ENCODE measurements around the gene F2.
A peak's percentile ranks its signal among the peaks of the same experiment; 100 is the strongest.
"Not testable (repeated sequence)": the region's sequence is repeated elsewhere in the genome, so short reads cannot be mapped to it uniquely, and the experiment has no call there.

F2 gene

DNA sequence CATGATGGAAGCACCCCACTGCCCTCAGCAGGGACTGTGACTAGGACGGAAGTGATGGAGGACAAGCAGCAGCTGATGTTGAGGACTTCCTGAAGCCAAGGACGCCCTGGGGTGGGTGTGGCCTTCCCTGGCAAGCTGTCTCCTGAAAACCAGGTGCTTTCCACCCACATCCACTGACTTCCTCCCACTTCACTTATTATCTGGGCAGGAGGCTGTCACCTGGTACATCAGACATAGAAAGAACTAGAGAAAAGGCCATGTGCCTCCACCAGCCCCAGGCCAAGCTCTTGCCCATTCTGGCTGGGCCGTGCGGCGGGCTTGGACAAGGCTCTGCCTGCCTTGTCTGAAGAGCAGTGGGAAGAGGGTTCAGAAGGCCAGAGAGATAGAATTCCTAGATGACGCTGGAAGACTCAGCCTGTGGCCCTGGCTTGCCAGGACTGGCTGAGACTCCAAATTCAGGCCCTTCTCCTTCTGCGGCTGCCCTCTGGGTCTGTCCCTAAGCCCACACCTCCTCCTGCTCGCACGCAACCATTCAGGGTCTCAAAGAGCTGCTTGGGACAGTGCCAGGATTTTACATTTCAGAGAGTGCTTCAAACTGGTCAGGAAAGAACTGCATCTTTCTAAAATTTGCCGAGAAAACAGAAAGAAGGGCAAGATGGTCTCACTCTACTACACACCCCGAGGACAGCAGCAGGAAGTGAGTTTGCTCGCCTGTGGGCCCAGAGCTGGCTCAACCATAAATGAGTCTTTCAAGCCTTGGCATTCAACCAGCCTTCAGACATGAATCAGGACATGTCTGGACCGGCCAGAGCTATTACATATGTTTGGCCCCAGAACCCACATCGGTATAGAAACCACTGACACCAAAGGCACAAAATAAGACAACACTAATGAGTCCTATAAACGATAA is 31.9 kb upstream of the F2 start:
- peak; percentile 63 for DNase-seq (ENCODE audit: low spot score)

- DNase-seq (ENCODE audit: low spot score), result no peak
These were observed 28.3 kb upstream of the F2 start for GRCh38 chr11:46690702-46691101.

- no peak for DNase-seq (ENCODE audit: low spot score)
These were observed 26.6 kb upstream of the F2 start for GRCh38 chr11:46692450-46692849.

DNA sequence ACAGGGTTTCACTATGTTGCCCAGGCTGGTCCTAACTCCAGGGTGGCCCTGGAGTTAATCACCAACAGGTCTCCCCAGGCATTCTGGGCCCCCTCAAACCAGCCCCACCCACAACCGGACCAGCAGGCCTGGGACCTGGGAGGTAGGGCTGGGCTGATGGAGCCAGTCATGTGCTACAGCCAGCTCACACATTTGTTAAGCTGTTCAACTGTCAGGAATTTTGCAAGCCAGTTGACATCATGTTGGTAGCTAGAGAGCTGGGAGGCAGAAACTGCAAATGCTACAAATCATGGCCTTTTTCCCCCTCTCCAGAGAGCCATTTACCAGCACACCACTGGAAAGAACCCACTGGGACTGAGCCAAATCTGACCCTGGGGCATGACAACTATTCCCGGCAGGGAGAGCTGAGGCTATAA is 25.4 kb upstream of the F2 start:
- no peak for DNase-seq (ENCODE audit: low spot score)

DNA sequence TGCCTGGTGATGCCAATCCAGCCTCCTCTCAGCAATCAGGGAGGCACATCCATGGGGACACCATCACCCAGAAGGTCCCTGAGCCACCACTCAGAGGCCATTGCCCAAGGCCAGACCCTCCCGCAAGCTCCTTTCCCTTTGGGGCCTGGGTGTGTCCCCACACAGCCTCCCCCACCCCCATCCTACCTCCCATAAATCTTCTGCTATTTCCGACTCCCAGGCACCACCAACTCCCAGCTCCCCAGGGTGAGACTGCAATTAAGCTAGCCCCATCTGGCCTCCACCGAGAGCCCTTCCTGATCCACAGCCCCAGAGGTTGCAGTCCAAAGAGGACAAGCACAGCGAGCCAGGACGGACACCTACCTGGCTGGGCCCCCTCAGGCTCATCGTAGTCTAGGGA is 24.9 kb upstream of the F2 start:
- DNase-seq (ENCODE audit: low spot score), result no peak

GRCh38 chr11:46694607-46695006 is 24.4 kb upstream of the F2 start:
- DNase-seq (ENCODE audit: low spot score), result no peak

- no peak for DNase-seq (ENCODE audit: low spot score)
These were observed 23.4 kb upstream of the F2 start for GRCh38 chr11:46695345-46696211.

GRCh38 chr11:46696212-46696558 is 22.8 kb upstream of the F2 start:
- DNase-seq (ENCODE audit: low spot score), result peak; percentile 98

DNA sequence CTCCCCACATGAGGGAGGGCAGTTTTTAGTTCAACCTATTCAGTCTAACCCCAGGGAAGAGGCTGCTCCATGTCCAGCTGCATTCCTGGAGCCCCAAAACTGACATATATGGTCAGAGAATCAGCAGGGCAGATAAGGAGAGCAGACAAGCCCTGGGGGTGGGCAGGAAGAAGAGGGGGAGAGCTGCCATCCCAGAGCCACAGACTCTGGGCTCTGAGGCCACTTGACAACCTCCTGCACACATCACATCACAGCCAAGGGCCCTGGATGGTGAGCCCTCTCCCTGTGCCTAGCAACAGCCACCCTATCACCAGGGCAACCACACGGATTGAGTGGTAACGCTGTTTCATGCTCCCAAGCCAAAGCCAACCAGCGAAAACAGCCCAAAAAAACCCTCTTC is 21.7 kb upstream of the F2 start:
- DNase-seq (ENCODE audit: low spot score), result peak; percentile 92

- no peak for DNase-seq (ENCODE audit: low spot score)
These were observed 21.3 kb upstream of the F2 start for GRCh38 chr11:46697723-46698122.

DNA sequence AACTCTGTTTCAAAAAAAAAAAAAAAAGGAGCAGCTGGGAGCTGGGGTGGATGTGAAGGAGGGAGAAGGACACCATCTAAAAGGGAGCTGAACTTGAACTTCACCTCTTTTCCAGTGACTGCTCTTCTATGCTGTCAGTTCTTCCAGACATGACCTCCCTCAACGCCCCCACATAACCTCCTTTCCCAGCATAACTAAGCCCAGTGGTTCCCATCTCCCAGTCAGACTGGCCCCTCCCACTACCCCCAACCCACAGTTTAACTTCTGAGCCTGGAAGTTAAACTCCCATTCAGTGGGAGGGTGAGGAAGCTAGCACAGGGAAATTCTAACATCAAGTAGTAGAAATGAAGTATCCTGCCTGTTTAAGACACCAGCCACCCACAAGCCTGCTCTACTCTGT is 20.4 kb upstream of the F2 start:
- no peak for DNase-seq (ENCODE audit: low spot score)

GRCh38 chr11:46700241-46701077 is 18.6 kb upstream of the F2 start, which contains the start of the genes ARHGAP1 and ZNF408:
Gene ARHGAP1 (minus strand): TSS chr11:46700619. CDS start chr11:46696107, 4,512 bp downstream.
Gene ZNF408 (plus strand): TSS chr11:46701031. CDS start chr11:46701048, 17 bp downstream.
- peak; percentile 99 for DNase-seq (ENCODE audit: low spot score)

GRCh38 chr11:46701078-46701654 is 17.8 kb upstream of the F2 start:
- DNase-seq (ENCODE audit: low spot score), result no peak

DNA sequence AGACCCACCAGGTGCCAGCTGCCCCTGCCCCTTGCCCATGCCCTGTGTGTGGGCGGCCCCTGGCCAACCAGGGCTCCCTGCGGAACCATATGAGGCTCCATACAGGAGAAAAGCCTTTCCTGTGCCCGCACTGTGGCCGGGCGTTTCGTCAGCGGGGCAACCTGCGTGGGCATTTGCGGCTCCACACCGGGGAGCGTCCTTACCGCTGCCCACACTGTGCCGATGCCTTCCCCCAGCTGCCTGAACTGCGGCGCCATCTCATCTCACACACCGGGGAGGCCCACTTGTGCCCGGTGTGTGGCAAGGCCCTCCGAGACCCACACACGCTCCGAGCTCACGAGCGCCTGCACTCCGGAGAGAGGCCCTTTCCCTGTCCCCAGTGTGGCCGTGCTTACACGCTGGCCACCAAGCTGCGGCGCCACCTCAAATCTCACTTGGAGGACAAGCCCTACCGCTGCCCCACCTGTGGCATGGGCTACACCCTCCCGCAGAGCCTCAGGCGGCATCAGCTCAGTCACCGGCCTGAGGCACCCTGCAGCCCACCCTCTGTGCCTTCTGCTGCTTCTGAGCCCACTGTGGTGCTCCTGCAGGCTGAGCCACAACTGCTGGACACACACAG is 13.8 kb upstream of the F2 start:
- DNase-seq (ENCODE audit: low spot score), result no peak

- no peak for DNase-seq (ENCODE audit: low spot score)
These were observed 12.1 kb upstream of the F2 start for GRCh38 chr11:46706886-46707285.

GRCh38 chr11:46709351-46709750 is 9.7 kb upstream of the F2 start:
- DNase-seq (ENCODE audit: low spot score), result not testable (repeated sequence)

DNA sequence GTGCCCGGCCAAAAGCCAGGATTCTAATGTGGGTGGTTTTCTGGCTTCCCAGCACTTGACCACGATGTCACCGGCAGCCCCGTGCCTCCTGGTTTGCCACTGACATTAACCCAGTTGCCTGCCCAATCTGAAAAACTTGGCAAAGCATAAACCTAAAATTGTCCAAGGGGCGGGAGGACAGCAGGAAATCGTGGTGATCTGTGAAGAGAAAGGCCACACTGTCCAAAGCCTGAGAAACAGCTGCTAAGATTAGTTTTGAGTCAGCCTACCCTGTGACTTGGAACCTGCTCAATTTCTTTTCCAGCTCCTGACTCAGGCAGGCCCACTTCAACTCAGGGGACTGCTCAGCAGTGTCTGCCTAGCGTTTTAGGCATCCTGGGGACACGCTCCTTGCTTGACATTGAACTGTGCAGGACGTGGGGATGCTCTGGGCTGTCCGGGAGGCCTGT is 8.2 kb upstream of the F2 start:
- no peak for DNase-seq (ENCODE audit: low spot score)

DNA sequence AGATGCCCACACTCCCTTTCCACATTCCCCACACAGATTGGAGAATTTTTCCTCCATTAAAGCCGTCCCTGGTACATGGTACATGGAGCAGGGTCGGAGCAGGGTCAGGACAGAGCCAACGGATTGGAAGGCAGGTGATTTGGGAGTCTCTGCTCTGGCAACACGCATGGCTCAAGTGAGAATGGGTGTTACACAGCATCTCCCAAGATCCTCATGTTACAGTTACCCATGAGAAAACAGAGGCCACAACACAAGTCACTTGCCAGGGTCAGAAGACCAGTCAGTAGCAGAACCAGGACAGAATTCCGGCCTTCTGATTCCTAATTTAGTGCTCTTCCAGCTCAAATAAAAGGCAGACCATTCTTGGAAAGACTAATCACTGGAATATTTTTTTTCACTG is 7.7 kb upstream of the F2 start:
- DNase-seq (ENCODE audit: low spot score), result no peak

GRCh38 chr11:46712874-46713576 is 6.0 kb upstream of the F2 start:
- no peak for DNase-seq (ENCODE audit: low spot score)

DNA sequence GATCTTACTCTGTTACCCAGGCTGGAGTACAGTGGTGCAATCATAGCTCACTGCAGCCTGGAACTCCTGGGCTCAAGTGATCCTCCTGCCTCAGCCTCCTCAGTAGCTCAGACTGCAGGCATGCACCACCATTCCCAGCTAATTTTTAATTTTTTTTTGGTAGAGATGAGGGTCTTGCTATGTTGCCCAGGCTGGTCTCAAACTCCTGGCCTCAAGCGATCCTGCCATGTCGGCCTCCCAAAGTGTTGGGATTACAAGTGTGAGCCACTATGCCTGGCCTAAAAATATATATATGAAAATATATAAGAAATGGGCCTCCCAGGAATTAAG is 1.2 kb upstream of the F2 start:
- DNase-seq (ENCODE audit: low spot score), result not testable (repeated sequence)
